Lung (tissue), 12 donors: ENCODE results near the gene KLF17. TPM values are rescaled to one million over a fixed set of nuclear protein-coding genes. Genes with fewer than 3 reads are reported as not detected.
"Not testable (repeated sequence)": the region's sequence is repeated elsewhere in the genome, so short reads cannot be mapped to it uniquely, and the experiment has no call there.

Experiments used
- ATAC-seq: fragments of 200-7000 bp; cut with Tn5 transposase; one replicate; pipeline ENCODE4 v1.9.1; 2020; ENCODE audit warnings: moderate number of reproducible peaks; ENCODE audit not compliant: insufficient read depth, low FRiP score
- DNase-seq, 3 donors: peaks; one replicate each; pipeline ENCODE4 v3.0.0-alpha.2; 2013 to 2017
- H3K27ac ChIP-seq, 2 donors: one replicate each; pipeline ENCODE4 v1.5.1; 2013; ENCODE audit warnings: mild to moderate bottlenecking in 2 of 2, moderate library complexity in 2 of 2, control low read depth in 1 of 2, inconsistent platforms in 1 of 2, low read depth in 1 of 2, low read length in 1 of 2
- H3K27me3 ChIP-seq, 3 donors: one replicate each; pipeline ENCODE4 v1.5.1; 2013; ENCODE audit warnings: low read length in 2 of 3; ENCODE audit not compliant: control insufficient read depth in 3 of 3, insufficient read depth in 3 of 3
- H3K36me3 ChIP-seq, 4 donors: one replicate each; pipeline ENCODE4 v1.5.1; 2013; ENCODE audit warnings: low read length in 4 of 4, mild to moderate bottlenecking in 1 of 4, moderate library complexity in 1 of 4; ENCODE audit not compliant: control insufficient read depth in 4 of 4, insufficient read depth in 4 of 4
- H3K4me1 ChIP-seq, 5 donors: one replicate each; pipeline ENCODE4 v1.5.1; 2013; ENCODE audit warnings: low read length in 5 of 5, mild to moderate bottlenecking in 2 of 5, moderate library complexity in 1 of 5; ENCODE audit not compliant: control insufficient read depth in 5 of 5, insufficient read depth in 5 of 5
- H3K4me3 ChIP-seq: one replicate; pipeline ENCODE4 v1.5.1; 2013; ENCODE audit warnings: mild to moderate bottlenecking, control low read depth, moderate library complexity
- H3K9ac ChIP-seq, 2 donors: one replicate each; pipeline ENCODE4 v1.5.1; 2013; ENCODE audit warnings: low read length in 2 of 2, control low read depth in 1 of 2; ENCODE audit not compliant: insufficient read depth in 1 of 2
- H3K9me3 ChIP-seq, 4 donors: one replicate each; pipeline ENCODE4 v1.5.1; 2013; ENCODE audit warnings: low read length in 3 of 4, mild to moderate bottlenecking in 1 of 4, moderate library complexity in 1 of 4; ENCODE audit not compliant: control insufficient read depth in 4 of 4, insufficient read depth in 3 of 4
- WGBS, 2 donors: extraction: QIAGEN DNeasy Blood & Tissue Kit; methylation state at CpG; one replicate each; pipeline ENCODE4 v1.1.7; 2013; 5-methylcytosine and 5-hydroxymethylcytosine counted together
- polyA plus RNA-seq, 2 donors: library from polyadenylated mRNA; stranded (reverse); fragments of 200-250 nt; gene quantifications; one replicate each; pipeline ENCODE4 v1.2.1, GENCODE V29; 2013
- total RNA-seq, 2 donors: library from RNA; depleted of rRNA in 1 of 2; stranded (reverse); fragments of >200 nt in 1 of 2; gene quantifications; one replicate each; pipeline ENCODE4 v1.2.1, GENCODE V29; 2014 to 2021
- TF ChIP-seq, protein P1 (sequence below): IDR thresholded peaks from 2 replicates; pipeline ENCODE4 v1.5.1; 2012; ENCODE audit warnings: mild to moderate bottlenecking; ENCODE audit errors: control extremely low read depth, extremely low read depth
- donor health status: control.
- donor health status: control.
- donor health status: Bipolar disorder and iron deficiency.
- donor health status: healthy.
- donor health status: DM: yes; HTN: yes; CAD: no.

The KLF17 gene
- total and polyA plus RNA-seq, 4 donors = 0.14 to 0.28 (median 0.21) TPM; not detected in 1

DNA sequence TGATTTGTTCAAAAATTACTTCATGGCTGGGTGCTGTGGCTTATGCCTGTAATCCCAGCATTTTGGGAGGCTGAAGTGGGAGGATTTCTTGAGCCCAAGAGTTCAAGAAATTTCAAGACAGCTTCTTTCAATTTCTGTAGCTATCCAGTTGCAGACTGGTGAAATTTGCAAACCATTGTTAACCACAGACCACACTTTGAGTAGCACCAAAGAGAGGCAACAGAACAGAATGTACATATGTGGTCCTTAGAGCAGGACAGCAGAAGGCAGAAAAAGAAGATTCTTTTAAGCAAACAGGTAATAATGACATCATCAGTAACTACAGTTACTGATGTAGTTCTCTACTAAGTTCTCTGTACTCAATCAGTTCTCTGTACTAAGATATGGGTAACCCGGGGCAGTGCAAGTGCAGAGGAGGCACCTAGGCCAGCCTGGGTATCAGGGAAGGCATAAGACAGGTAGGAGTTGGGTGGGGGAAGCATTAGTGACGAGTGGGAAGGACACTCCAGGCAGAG, 5.5 kb upstream of the KLF17 start:
- no peak for ATAC-seq
- 71 to 76% methylated on average over 2 of the region's 2 CpGs for WGBS, 2 donors
- Histone ChIP-seq H3K4me1 (no peaks in the 10 kb centered on the region), H3K36me3 (no peaks in the 10 kb centered on the region), H3K9ac (no peak overlapping the region), H3K9me3 (peaks cover 0 to 1% (median 0%) of the 10 kb centered on the region in 4 donors), H3K4me3 (no peak overlapping the region), H3K27ac (no peak overlapping the region), H3K27me3 (no peaks in the 10 kb centered on the region)
- no peak for DNase-seq
- TF ChIP-seq, protein P1, sequence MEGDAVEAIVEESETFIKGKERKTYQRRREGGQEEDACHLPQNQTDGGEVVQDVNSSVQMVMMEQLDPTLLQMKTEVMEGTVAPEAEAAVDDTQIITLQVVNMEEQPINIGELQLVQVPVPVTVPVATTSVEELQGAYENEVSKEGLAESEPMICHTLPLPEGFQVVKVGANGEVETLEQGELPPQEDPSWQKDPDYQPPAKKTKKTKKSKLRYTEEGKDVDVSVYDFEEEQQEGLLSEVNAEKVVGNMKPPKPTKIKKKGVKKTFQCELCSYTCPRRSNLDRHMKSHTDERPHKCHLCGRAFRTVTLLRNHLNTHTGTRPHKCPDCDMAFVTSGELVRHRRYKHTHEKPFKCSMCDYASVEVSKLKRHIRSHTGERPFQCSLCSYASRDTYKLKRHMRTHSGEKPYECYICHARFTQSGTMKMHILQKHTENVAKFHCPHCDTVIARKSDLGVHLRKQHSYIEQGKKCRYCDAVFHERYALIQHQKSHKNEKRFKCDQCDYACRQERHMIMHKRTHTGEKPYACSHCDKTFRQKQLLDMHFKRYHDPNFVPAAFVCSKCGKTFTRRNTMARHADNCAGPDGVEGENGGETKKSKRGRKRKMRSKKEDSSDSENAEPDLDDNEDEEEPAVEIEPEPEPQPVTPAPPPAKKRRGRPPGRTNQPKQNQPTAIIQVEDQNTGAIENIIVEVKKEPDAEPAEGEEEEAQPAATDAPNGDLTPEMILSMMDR = no peak

DNA sequence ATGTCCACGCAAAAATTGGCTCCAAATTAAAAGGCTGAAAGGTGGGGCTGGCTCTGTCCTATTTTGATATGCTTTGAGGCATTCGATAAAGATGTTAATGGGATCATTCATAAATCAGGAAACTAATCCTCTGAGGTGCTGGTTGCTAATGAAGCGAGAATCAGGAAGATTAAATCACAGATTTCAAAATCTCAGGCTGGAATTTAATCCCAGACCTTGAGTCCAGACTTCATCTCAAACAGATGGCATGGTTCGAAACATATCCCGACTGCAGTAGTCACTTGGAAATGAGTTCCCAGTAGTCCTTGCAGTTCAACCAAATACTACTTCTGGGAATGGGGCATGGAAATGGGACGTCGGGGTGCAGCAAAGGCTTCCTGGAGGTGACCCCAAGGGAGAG, 4.5 kb upstream of the KLF17 start:
- Histone ChIP-seq H3K4me3 (no peak overlapping the region), H3K27ac (no peak overlapping the region), H3K4me1 (no peaks in the 10 kb centered on the region), H3K36me3 (no peaks in the 10 kb centered on the region), H3K27me3 (no peaks in the 10 kb centered on the region), H3K9me3 (peaks cover 0 to 1% (median 0%) of the 10 kb centered on the region in 4 donors), H3K9ac (no peak overlapping the region)
- DNase-seq (no peak), ATAC-seq (no peak)
- TF ChIP-seq, protein P1 = no peak
- 86 to 93% methylated on average over 7 of the region's 7 CpGs for WGBS, 2 donors

DNA sequence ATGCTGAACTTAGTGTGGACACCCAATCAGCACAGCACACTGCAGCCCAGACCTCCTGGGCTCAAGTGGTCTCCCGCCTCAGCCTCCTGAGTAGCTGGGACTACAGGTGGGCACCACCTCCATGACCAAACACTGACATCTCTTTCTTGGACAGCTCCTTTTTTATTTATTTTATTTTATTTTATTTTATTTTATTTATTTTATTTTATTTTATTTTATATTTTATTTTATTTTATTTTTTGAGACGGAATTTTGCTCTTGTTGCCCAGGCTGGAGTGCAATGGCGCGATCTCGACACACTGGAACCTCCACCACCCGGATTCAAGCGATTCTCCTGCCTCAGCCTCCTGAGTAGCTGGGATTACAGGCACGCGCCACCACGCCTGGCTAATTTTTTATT, 1.3 kb upstream of the KLF17 start:
- not testable (repeated sequence) for H3K4me3 ChIP-seq, H3K9ac ChIP-seq, H3K27ac ChIP-seq, H3K4me1 ChIP-seq, ATAC-seq, DNase-seq, H3K27me3 ChIP-seq, H3K9me3 ChIP-seq, H3K36me3 ChIP-seq
- 97 to 98% methylated on average over 10 of the region's 10 CpGs for whole genome bisulfite sequencing, 2 donors

DNA sequence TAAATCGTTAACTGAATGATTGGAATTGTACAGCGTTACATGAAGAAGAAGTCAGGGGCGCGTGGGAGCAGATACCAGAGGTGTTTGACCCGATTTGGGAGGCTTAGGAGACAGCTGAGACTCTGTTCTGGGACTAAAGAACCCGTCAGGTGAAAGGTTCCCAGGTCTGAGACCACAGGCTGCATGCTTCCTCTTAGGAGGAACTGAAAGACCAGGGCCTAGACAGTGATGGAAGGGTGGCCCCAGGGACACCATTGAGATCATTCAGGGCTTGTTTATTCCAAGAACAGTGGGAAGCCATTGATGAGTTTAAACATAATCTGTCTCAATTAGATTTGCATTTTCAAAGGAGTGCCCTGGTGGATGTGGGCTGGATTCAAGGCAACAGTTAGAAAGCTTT, 904 bp downstream of the KLF17 start:
- Histone ChIP-seq H3K27ac (no peak overlapping the region), H3K9ac (no peak overlapping the region), H3K27me3 (no peaks in the 10 kb centered on the region), H3K9me3 (no peaks in the 10 kb centered on the region), H3K4me1 (no peaks in the 10 kb centered on the region), H3K4me3 (no peak overlapping the region), H3K36me3 (no peaks in the 10 kb centered on the region)
- DNase-seq (no peak), ATAC-seq (no peak)
- TF ChIP-seq, protein P1 = no peak
- WGBS, 2 donors = 84 to 86% methylated on average over 6 of the region's 6 CpGs
